Measurements from ENCODE around the gene LPGAT1. TPM values are rescaled to one million over a fixed set of nuclear protein-coding genes. Genes with fewer than 3 reads are reported as not detected.

LPGAT1 gene
- total RNA-seq, 4 donors from 2014 or later: 19.3 to 345 (median 37.4) TPM

- intact Hi-C loops (cut with DNase I; ENCODE audit: low total_unique reads) (no loop called here), in situ Hi-C loops (cut with MboI; ENCODE audit: low pct_ligation_motif_present in 1 of 4, low pct_unique_long_range_greater_than_20kb in 1 of 4, low sequenced_read_pairs in 3 of 4) (no loop called here)
- no peaks in the 10 kb centered on the region for H3K27me3 ChIP-seq
- H3K9me3 ChIP-seq: no peaks in the 10 kb centered on the region
- peaks cover 0 to 15% (median 2%) of the 10 kb centered on the region in 4 donors for H3K4me1 ChIP-seq
- DNase-seq: no peak
- peak overlapping the region in 1 of 4 donors; percentile 45 for H3K27ac ChIP-seq
- no peak overlapping the region for H3K4me3 ChIP-seq
- TF ChIP-seq, protein P1, sequence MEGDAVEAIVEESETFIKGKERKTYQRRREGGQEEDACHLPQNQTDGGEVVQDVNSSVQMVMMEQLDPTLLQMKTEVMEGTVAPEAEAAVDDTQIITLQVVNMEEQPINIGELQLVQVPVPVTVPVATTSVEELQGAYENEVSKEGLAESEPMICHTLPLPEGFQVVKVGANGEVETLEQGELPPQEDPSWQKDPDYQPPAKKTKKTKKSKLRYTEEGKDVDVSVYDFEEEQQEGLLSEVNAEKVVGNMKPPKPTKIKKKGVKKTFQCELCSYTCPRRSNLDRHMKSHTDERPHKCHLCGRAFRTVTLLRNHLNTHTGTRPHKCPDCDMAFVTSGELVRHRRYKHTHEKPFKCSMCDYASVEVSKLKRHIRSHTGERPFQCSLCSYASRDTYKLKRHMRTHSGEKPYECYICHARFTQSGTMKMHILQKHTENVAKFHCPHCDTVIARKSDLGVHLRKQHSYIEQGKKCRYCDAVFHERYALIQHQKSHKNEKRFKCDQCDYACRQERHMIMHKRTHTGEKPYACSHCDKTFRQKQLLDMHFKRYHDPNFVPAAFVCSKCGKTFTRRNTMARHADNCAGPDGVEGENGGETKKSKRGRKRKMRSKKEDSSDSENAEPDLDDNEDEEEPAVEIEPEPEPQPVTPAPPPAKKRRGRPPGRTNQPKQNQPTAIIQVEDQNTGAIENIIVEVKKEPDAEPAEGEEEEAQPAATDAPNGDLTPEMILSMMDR (IDR thresholded peaks at IDR 0.05): no peak
- TF ChIP-seq POLR2AphosphoS5 (IDR thresholded peaks at IDR 0.05) (no peak), EP300 (IDR thresholded peaks at IDR 0.05; ENCODE audit: low read depth) (no peak), POLR2A (IDR thresholded peaks at IDR 0.05) (no peak)
- WGBS, 2 donors (ENCODE audit: low coverage in 1 of 2): 76 to 79% methylated on average over 4 of the region's 4 CpGs
- H3K36me3 ChIP-seq: peaks cover 0 to 11% (median 0%) of the 10 kb centered on the region in 4 donors
These were observed 47.3 kb downstream of the LPGAT1 start for GRCh38 chr1:211783266-211783665.

DNA sequence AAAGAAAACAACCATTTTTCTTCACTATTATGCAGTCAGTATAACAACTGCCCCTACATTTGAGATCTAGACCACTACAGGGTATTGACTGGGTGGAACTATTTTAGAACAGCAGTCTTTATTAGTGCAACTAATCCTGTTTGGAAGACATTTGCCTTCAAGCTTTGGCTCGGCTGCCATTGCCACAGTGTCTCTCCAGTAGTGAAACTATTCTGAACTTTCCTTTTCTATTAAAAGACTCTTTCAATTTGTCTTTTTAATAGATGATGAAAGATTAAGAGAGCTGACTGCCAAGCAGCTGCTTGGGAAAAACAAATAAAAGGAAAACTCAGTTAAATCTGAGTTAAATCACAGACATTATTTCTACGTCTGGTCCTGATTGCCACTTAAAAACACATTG, 49.3 kb downstream of the LPGAT1 start:
- intact Hi-C loops (cut with DNase I; ENCODE audit: low total_unique reads) (no loop called here), in situ Hi-C loops (cut with MboI; ENCODE audit: low pct_ligation_motif_present in 1 of 4, low pct_unique_long_range_greater_than_20kb in 1 of 4, low sequenced_read_pairs in 3 of 4) (no loop called here)
- Histone ChIP-seq H3K4me1 (peaks cover 0 to 15% (median 2%) of the 10 kb centered on the region in 4 donors), H3K9me3 (no peaks in the 10 kb centered on the region), H3K27ac (no peak overlapping the region), H3K4me3 (no peak overlapping the region), H3K27me3 (no peaks in the 10 kb centered on the region), H3K36me3 (peaks cover 0 to 17% (median 0%) of the 10 kb centered on the region in 4 donors)
- TF ChIP-seq EP300 (IDR thresholded peaks at IDR 0.05; ENCODE audit: low read depth) (no peak), POLR2AphosphoS5 (IDR thresholded peaks at IDR 0.05) (no peak), POLR2A (IDR thresholded peaks at IDR 0.05) (no peak)
- TF ChIP-seq, protein P1 (IDR thresholded peaks at IDR 0.05): no peak
- no peak for DNase-seq
- WGBS, 2 donors (ENCODE audit: low coverage in 1 of 2): 67 to 68% methylated on average over 2 of the region's 2 CpGs

GRCh38 chr1:211775170-211775569, 55.4 kb downstream of the LPGAT1 start:
- intact Hi-C loops (cut with DNase I; ENCODE audit: low total_unique reads): no loop called here
- 87 to 89% methylated on average over 4 of the region's 4 CpGs for WGBS, 2 donors (ENCODE audit: low coverage in 1 of 2)
- Histone ChIP-seq H3K27ac (no peak overlapping the region), H3K36me3 (peaks cover 0 to 12% (median 0%) of the 10 kb centered on the region in 4 donors), H3K9me3 (no peaks in the 10 kb centered on the region), H3K27me3 (no peaks in the 10 kb centered on the region), H3K4me1 (no peaks in the 10 kb centered on the region), H3K4me3 (no peak overlapping the region)
- TF ChIP-seq, protein P1 (IDR thresholded peaks at IDR 0.05): no peak
- no peak for TF ChIP-seq POLR2AphosphoS5 (IDR thresholded peaks at IDR 0.05)
- TF ChIP-seq POLR2A (IDR thresholded peaks at IDR 0.05): no peak
- no peak for TF ChIP-seq EP300 (IDR thresholded peaks at IDR 0.05; ENCODE audit: low read depth)
- in situ Hi-C loops (cut with MboI; ENCODE audit: low pct_ligation_motif_present in 1 of 4, low pct_unique_long_range_greater_than_20kb in 1 of 4, low sequenced_read_pairs in 3 of 4): no loop called here
- no peak for DNase-seq

DNA sequence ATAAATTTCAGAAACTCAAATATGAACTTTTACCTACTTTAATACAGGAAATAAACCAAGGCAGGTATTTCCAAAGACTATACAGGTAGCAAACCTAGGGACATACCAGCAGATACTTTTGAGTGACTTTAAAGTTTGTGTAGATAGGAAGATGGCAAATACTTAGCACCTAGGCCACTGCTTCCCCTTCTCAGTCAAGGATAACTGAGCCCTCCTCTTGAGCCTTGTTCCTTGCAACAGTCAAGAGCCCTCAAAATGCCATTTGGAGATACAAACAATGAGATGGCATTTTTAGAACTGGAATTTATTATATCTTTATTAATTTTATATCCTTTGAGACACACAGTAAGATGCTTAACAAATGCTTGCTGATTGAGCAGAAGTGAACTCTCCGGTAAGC, 65.9 kb downstream of the LPGAT1 start:
- no peaks in the 10 kb centered on the region for H3K36me3 ChIP-seq
- no peak for TF ChIP-seq EP300 (IDR thresholded peaks at IDR 0.05; ENCODE audit: low read depth)
- DNase-seq: no peak
- no peak overlapping the region for H3K27ac ChIP-seq
- in situ Hi-C loops (cut with MboI; ENCODE audit: low pct_ligation_motif_present in 1 of 4, low pct_unique_long_range_greater_than_20kb in 1 of 4, low sequenced_read_pairs in 3 of 4) (no loop called here), intact Hi-C loops (cut with DNase I; ENCODE audit: low total_unique reads) (no loop called here)
- no peaks in the 10 kb centered on the region for H3K4me1 ChIP-seq
- H3K4me3 ChIP-seq: no peak overlapping the region
- H3K9me3 ChIP-seq: no peaks in the 10 kb centered on the region
- no peaks in the 10 kb centered on the region for H3K27me3 ChIP-seq
- 98 to 100% methylated on average over 1 of the region's 1 CpG for WGBS, 2 donors (ENCODE audit: low coverage in 1 of 2)

- 98 to 100% methylated on average over 3 of the region's 3 CpGs for WGBS, 2 donors (ENCODE audit: low coverage in 1 of 2)
- Histone ChIP-seq H3K27me3 (no peaks in the 10 kb centered on the region), H3K4me1 (no peaks in the 10 kb centered on the region), H3K4me3 (no peak overlapping the region), H3K27ac (no peak overlapping the region), H3K9me3 (no peaks in the 10 kb centered on the region), H3K36me3 (peaks cover 0 to 6% (median 0%) of the 10 kb centered on the region in 4 donors)
- TF ChIP-seq POLR2A (IDR thresholded peaks at IDR 0.05): no peak
- TF ChIP-seq EP300 (IDR thresholded peaks at IDR 0.05; ENCODE audit: low read depth): no peak
- TF ChIP-seq, protein P1 (IDR thresholded peaks at IDR 0.05): no peak
- no peak for TF ChIP-seq POLR2AphosphoS5 (IDR thresholded peaks at IDR 0.05)
- in situ Hi-C loops (cut with MboI; ENCODE audit: low pct_ligation_motif_present in 1 of 4, low pct_unique_long_range_greater_than_20kb in 1 of 4, low sequenced_read_pairs in 3 of 4) (no loop called here), intact Hi-C loops (cut with DNase I; ENCODE audit: low total_unique reads) (no loop called here)
- no peak for DNase-seq
These were observed 68.4 kb downstream of the LPGAT1 start for GRCh38 chr1:211762206-211762605.

Data from transverse colon (tissue), 4 donors.